Heart left ventricle (tissue), 13 donors: ENCODE measurements around the gene ADGRL3.

Experiments used
- POLR2A ChIP-seq, 2 donors: fragments of 450-650 bp; IDR thresholded peaks; one replicate each; pipeline ENCODE4 v1.6.1; 2017; ENCODE audit warnings: antibody characterized with exemption in 2 of 2, mild to moderate bottlenecking in 2 of 2, moderate library complexity in 2 of 2
- TF ChIP-seq, protein P1 (sequence below), 12 donors: fragments of 200-600 bp; sonication (generic) in 4 of 12; IDR thresholded peaks; one replicate each; pipeline versions ENCODE4 v1.5.0 to v1.8.0; 2018 to 2022; ENCODE audit warnings: antibody characterized with exemption in 12 of 12, mild to moderate bottlenecking in 5 of 12
- donor health status: ischemic (EF 13 %, LVEDD 7.1; RV severe dilation, severe dysfunction).
- donor health status: DM: no; HTN: yes; CAD: no.
- donor health status: DM: no; HTN: no; CAD: no.
- donor health status: ischemic (EF 25% LVEDD 6.9; RV normal size, moderate dysfunction).
- donor health status: ischemic (EF 25% LVEDD 5.7; RV mildly dilated, moderate dysfunction).
- donor health status: ischemic (EF 35%, LVEDD 5.7; RV mildly dilated, moderate dysfunction).
- donor health status: nonischemic (EF 11% LVEDD 7.7; RV severe dilation, severe dysfunction).
- donor health status: DM: yes; HTN: yes; CAD: no.
- donor health status: PGD.
- donor health status: ischemic (EF 29% LVEDD 5.4; RV normal size, mild dysfunction).
- donor health status: nonischemic (EF 23%, LVEDD 6.1; RV moderate dilation, normal function).

DNA sequence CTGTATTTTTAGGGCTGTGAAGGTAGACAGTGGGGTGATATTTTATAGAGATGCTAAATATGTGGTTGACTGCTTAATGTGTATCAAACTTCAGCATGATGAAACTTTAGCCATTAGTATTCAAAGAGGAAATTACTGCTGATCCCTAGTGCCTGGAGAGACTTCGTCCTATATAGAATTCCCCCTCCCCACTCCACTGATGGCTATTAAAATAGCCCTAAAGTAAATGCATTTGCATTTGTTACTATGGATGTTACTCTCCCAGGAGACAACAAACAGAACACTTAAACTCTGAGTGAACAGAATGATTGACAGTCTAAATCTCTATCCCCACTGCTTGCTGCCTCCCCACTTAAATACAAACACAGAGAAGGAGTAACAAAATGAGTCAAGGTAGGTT, 39.1 kb downstream of the ADGRL3 start:
- TF ChIP-seq, protein P1, sequence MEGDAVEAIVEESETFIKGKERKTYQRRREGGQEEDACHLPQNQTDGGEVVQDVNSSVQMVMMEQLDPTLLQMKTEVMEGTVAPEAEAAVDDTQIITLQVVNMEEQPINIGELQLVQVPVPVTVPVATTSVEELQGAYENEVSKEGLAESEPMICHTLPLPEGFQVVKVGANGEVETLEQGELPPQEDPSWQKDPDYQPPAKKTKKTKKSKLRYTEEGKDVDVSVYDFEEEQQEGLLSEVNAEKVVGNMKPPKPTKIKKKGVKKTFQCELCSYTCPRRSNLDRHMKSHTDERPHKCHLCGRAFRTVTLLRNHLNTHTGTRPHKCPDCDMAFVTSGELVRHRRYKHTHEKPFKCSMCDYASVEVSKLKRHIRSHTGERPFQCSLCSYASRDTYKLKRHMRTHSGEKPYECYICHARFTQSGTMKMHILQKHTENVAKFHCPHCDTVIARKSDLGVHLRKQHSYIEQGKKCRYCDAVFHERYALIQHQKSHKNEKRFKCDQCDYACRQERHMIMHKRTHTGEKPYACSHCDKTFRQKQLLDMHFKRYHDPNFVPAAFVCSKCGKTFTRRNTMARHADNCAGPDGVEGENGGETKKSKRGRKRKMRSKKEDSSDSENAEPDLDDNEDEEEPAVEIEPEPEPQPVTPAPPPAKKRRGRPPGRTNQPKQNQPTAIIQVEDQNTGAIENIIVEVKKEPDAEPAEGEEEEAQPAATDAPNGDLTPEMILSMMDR (IDR thresholded peaks at IDR 0.05): no peak
- TF ChIP-seq POLR2A (IDR thresholded peaks at IDR 0.05): no peak
